Smooth muscle cell of the brain vasculature (primary cell): ENCODE results near the gene RBPMS2.

Source experiments
- DNase-seq: peaks from one replicate; pipeline ENCODE4 v3.0.0-alpha.2; 2012; ENCODE audit warnings: low read depth, low spot score

The RBPMS2 gene

GRCh38 chr15:64783796-64784195 lies 8.4 kb upstream of the RBPMS2 start:
- DNase-seq, result no peak

- DNase-seq, result no peak
These were observed 7.4 kb upstream of the RBPMS2 start for GRCh38 chr15:64782751-64783150.

GRCh38 chr15:64781299-64781698 lies 5.9 kb upstream of the RBPMS2 start:
- no peak for DNase-seq

DNA sequence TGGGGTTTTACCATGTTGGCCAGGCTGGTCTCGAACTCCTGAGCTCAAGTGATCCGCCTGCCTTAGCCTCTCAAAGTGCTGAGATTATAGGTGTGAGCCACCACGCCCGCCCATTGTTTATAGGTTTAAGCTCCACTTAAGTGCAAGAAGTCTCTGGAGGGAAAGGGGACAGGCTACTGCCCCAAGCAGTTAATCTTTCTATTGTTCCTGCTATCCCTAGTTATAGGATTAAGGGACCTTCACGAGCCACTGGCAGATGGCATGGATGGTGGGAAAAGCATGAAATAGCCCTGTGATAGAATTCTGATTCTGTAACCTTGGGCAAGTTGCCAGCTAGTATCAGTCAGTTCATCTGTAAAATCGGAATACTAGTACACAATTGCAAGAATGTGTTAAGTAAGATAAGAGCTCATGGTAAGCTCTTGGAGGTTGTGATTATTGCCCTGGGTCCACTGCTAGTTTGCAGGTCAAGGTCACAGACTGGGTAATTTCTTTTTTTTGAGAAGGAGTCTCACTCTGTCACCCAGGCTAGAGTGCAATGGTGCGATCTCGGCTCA lies 5.3 kb upstream of the RBPMS2 start:
- DNase-seq, result no peak

DNA sequence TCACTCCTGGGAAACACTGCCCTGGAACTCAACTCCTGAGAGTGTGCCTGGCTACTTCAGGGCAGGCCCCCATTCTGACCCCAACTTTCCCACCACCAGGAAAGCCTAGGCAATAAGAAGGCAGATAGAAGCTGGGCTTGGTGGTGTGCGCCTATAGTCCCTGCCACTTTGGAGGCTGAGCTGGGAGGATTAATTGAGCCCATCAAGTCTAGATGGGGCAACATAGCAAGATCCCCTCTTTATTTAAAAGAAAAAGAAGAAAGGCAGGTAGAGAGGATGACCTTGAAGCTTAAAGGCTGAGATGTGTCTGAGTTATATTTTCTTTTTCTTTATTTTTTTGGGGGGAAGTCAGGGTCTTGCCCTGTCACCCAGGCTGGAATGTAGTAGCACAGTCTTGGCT lies 4.2 kb upstream of the RBPMS2 start:
- no peak for DNase-seq

DNA sequence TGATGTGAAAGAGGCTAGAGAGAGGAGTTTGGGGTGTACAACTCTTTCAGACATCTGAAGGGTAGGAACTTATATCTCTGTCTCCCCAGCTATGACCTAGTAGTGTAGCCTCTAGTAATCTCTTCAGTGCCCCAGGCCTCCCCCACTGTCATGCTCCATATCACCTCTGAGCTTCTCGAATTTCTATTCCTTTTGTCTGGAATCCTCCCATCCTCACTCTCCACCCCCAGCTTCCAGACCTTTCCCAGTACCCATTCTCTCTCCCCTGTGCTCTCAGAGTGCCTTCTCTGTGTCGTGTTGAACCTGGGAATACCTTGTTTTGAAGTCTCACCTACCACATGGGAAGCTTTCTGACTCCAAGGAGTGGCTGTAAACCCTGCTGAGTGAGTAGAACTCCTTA lies 3.6 kb upstream of the RBPMS2 start:
- no peak for DNase-seq

GRCh38 chr15:64776402-64776786 lies 1.0 kb upstream of the RBPMS2 start:
- no peak for DNase-seq

DNA sequence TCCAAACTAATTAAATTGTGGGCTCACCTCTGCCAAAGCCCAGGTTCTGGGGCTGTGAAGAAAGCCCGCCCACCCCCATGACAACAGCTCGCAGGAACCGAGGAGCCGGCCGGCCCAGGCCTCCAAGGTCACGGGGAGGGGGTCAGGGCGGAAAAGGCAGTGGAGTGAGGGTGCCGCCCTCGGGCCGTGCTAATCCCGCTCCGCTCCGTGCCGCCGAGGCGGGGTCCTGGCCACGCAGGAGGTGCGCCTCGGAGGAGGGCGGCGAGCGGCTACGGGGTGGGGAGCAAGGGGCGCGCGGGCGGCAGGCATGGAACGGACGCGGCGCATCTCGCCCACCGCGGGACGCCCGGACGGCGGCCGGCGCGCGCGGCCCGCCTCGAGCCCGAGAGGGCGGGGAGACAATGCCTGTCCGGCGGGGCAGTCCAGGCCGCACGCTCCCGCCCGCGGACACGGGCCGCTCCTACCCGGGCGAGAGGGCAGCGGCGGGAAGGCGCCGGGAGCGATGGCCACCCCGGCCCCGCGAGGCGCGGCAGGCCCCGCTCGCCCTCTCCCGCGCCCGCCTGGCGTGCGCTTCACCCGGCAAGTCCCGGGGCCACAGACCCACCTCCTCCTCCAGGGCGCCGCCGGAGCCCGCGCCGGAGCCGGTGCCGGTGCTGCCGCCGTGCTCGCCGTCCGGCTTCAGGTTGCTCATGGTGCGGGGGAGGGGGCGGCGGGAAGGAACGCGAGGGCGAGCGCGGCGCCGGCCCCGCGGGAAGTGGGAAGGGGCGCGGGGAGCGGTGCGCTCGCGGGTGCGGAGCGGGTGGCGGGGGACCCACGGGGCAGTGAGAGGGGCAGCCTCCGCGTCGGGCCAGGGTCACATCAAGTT lies 528 bp downstream of the RBPMS2 start:
- DNase-seq, result no peak

DNA sequence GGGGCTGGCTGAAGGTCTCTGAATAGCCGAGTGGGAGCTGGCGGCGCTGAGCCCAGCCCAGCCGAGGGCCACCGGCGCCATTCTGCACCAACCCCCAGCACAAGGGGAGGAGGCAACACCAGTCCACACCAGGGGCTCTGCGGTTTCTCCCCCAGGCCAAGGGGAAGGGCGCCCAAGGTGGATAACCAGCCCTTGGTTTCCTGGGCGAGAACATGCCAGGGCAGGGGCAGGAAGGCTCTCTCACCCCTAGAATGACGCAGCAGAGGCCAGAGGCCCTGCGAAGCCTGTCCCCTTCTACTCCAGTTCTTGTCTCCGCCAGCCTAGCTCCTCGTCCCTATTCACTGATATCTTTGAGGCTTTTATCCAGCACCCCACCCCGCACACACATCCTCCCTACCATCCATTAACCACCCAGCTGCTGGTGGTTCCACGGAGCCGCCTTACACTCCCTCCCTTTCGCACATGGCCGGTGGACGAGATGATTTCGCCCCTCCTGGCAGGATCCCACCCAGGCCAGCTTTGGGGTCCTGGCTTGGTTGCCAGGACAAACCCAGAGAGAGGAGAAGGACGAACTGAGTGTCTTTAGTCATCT lies 1.3 kb downstream of the RBPMS2 start:
- no peak for DNase-seq

DNA sequence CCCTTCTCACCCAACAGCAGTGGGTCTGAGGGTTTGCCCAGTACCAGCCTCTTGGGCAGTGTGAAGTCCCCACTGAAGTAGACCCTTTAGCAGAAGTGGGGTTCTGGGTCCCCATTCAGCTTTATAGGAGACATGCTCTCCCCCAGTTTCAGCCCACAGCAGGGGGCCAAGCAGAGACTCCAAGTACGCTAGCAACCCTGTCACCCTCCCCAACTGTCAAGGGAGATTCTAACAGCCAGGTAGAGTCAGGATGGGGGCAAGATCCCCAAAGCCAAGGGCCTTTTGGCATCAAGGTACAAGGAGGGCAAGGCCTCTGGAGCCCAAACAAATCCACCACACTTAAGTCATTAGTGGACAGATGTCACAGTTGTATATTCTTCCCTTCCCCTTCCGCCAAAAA lies 1.8 kb downstream of the RBPMS2 start:
- no peak for DNase-seq

DNA sequence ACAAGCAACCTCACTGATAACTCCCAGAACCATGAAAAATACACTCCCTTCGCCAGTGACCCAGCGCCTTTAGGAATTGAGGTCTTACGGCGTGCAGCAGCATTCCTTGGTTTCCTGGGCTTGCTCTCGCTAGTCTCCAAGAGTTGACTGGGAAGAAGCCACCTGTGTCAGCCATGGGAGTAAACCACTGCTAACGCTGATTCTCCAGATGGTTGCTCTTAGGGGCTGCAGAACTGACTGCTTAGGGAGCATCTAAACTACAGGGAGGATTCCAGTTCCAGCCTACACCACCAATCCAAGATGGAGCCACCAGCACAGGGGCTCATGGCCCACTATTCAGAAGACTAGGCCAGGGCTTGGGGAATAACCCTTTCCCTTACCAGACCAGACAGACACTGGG lies 2.4 kb downstream of the RBPMS2 start:
- DNase-seq, result no peak

GRCh38 chr15:64772488-64772887 lies 2.9 kb downstream of the RBPMS2 start:
- no peak for DNase-seq

DNA sequence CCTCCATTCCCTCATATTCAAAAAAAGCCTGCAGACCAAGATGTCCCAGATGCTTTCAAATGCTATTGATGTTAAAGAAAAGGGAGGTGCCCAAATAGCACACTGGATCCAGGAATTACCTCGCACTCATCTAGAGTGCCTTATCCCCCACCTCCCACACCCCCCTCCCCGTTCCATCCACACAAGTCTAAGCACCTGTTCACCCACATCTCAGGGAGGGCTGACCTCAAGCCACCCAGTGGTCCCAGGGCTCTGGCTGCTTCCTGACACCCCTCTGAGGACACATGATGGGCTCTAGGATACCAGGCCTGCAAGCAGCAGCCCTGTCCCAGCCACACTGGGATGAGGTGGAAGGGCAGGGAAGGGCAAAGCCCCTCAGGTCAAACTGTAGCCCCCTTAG lies 4.8 kb downstream of the RBPMS2 start:
- no peak for DNase-seq

- DNase-seq, result no peak
These were observed 8.2 kb downstream of the RBPMS2 start for GRCh38 chr15:64767203-64767602.

- DNase-seq, result no peak
These were observed 9.3 kb downstream of the RBPMS2 start for GRCh38 chr15:64766058-64766457.

DNA sequence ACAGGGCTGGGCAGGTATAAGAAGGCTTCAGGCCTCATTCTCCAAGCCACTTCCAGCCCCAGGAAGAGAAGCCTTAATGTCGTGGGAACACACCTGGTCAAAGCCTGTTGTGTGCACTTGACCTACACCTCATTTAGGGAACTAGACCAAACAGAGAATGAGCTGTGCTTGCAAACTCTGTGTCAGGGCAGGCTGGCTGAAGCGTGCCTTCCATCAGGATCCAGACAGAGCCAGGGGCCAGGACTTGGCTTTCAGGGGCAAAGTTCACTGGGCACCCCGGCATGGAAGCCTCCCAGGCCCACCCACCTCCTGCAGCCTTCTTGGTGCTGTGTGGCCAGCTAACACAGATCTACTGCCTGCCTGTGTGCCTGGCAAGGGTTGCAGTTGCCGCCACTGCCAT lies 11.5 kb downstream of the RBPMS2 start:
- DNase-seq, result no peak

DNA sequence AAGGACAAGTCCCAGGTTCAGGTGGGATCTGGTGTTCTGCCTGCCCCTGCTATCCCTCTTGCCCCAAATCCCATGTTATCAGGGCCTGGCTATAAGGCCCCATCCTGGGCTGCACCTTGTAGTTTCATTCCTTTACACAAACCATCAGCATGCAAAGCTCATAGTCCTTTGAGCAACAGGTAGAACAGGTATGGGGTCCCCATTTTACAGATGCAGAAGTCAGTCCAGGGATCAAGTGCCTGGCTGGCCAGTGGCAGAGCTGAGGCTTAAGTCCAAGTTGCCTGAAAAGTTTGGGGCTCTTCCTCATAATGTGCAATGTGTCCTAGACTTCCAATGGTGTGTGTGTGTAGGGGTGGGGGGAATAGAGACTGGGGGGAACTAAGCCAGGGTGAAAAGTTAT lies 11.9 kb downstream of the RBPMS2 start:
- DNase-seq, result no peak

GRCh38 chr15:64763021-64763420 lies 12.4 kb downstream of the RBPMS2 start:
- no peak for DNase-seq

DNA sequence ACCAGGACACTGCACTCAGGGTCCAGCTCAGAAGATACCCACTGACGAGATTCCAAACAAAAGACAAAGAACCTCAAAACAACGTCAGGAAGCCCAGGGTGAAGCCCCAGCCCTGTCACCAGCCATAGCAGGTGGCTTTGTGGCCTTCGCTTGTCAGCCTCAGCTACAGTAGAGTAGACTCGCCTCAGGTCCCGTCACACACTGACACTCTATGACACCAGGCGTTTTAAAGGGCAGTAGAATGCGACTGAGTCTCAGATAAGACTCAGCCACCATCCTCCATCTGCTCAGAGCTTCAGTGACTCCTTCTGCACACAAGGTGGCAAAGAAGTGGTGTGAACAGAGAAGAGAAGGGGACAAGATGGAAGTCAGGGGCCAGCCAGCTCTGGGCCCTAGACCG lies 12.8 kb downstream of the RBPMS2 start:
- no peak for DNase-seq

DNA sequence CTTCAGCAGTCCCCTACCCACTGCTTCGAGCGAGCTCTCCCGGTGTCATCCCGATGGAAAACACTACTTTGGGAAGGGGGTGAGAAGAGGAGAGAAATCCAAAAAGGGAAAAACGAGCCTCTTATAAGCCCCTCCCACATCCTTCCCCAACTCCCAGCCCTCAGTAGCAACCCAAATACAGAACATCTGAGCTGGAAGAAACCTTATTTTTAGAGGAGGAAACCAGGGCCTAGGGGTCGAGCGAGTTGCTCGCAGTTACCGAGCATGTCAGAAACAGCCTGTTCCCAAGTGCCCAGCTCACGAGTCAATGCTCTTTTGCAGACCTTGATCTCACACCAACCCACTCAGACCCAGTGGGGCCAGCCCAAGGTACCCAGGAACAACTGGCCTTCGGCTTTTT lies 14.2 kb downstream of the RBPMS2 start:
- DNase-seq, result no peak

- no peak for DNase-seq
These were observed 15.3 kb downstream of the RBPMS2 start for GRCh38 chr15:64760056-64760455.

GRCh38 chr15:64755427-64755940 lies 19.9 kb downstream of the RBPMS2 start:
- no peak for DNase-seq
